HCT116 (cell line): ENCODE data around the gene ACMSD. TPM values are rescaled to one million over a fixed set of nuclear protein-coding genes. Genes with fewer than 3 reads are reported as not detected.

ENCODE experiments used
- ATAC-seq: fragments of 200-7000 bp; cut with Tn5 transposase; 2 replicates; pipeline ENCODE4 v1.9.1; 2020; ENCODE audit warnings: mild to moderate bottlenecking, moderate library complexity
- BruUV-seq: library from RNA; stranded (reverse); fragments of 400-500 nt; replicated peaks from 2 replicates; lab custom pipeline; 2021; lab: Mats Ljungman, UMichigan
- CTCF ChIA-PET: fragments of 300-600 bp; sonication (Branson Sonifier 250); formaldehyde crosslinking; loops from one replicate; lab custom pipeline; 2021; ENCODE audit warnings: antibody characterized with exemption; lab: Charles Lee
- POLR2A ChIA-PET: fragments of 300-600, 350-600 bp; sonication (Branson Sonifier 250); formaldehyde crosslinking; loops from one replicate; lab custom pipeline; 2021; ENCODE audit warnings: antibody characterized with exemption; lab: Charles Lee
- RAD21 ChIA-PET, 2 experiments: fragments of 300-600 bp; sonication (Branson Sonifier 250); formaldehyde crosslinking; loops; one replicate each; lab custom pipeline; 2023; ENCODE audit warnings: low total read pairs in 2 of 2; ENCODE audit not compliant: uncharacterized antibody in 2 of 2, unreplicated experiment in 2 of 2, low non-redundant PET in 1 of 2; lab: Charles Lee
- DNase-seq: peaks from one replicate; pipeline ENCODE4 v3.0.0-alpha.2; 2010; ENCODE audit warnings: low read depth, low spot score
- H2AFZ ChIP-seq: fragments of 200-600 bp; shearing (Covaris generic), sonication (generic); 2 replicates; pipeline ENCODE4 v1.6.1; 2017; ENCODE audit warnings: low read depth, mixed run types, mixed read lengths, antibody characterized with exemption, low read length; ENCODE audit not compliant: poor library complexity, severe bottlenecking
- H3K27ac ChIP-seq: 2 replicates; pipeline ENCODE4 v1.5.1; 2012; ENCODE audit warnings: low read depth, low read length
- H3K27me3 ChIP-seq: fragments of 200-600 bp; sonication (generic); 2 replicates; pipeline ENCODE4 v1.6.1; 2016; ENCODE audit warnings: mixed run types, low read length, mixed read lengths; ENCODE audit not compliant: insufficient read depth
- H3K36me3 ChIP-seq, 2 experiments: fragments of 200-500 bp in 1 of 2; fragments of 200-600 bp in 1 of 2; sonication (Bioruptor generic) in 1 of 2; sonication (generic) in 1 of 2; 2 replicates each; pipeline versions ENCODE4 v1.5.1 to v1.6.1; 2014 to 2016; ENCODE audit warnings: low read length in 2 of 2, inconsistent platforms in 1 of 2, mixed read lengths in 1 of 2, mixed run types in 1 of 2; ENCODE audit not compliant: insufficient read depth in 2 of 2, control insufficient read depth in 1 of 2
- H3K4me1 ChIP-seq, 2 experiments: fragments of 200-600 bp in 1 of 2; sonication (generic) in 1 of 2; 2 replicates each; pipeline versions ENCODE4 v1.5.1 to v1.6.1; 2012 to 2017; ENCODE audit warnings: low read length in 2 of 2, inconsistent platforms in 1 of 2, mild to moderate bottlenecking in 1 of 2, mixed read lengths in 1 of 2, mixed run types in 1 of 2, moderate library complexity in 1 of 2; ENCODE audit not compliant: insufficient read depth in 2 of 2, control insufficient read depth in 1 of 2
- H3K4me2 ChIP-seq: fragments of 200-600 bp; sonication (generic); 2 replicates; pipeline ENCODE4 v1.6.1; 2017; ENCODE audit warnings: mixed run types, low read length, mixed read lengths
- H3K4me3 ChIP-seq, 2 experiments: fragments of 200-600 bp in 1 of 2; sonication (generic) in 1 of 2; replicated peaks in 1 of 2; 2 replicates each; pipeline ENCODE4 v1.5.1; 2011 to 2016; ENCODE audit warnings: low read length in 2 of 2, control low read depth in 1 of 2, low read depth in 1 of 2, mild to moderate bottlenecking in 1 of 2, mixed read lengths in 1 of 2, mixed run types in 1 of 2
- H3K79me2 ChIP-seq: fragments of 200-600 bp; sonication (generic); 2 replicates; pipeline ENCODE4 v1.6.1; 2017; ENCODE audit warnings: mild to moderate bottlenecking, mixed run types, low read length, moderate library complexity, mixed read lengths; ENCODE audit not compliant: insufficient read depth
- H3K9ac ChIP-seq: fragments of 200-600 bp; sonication (generic); 2 replicates; pipeline ENCODE4 v1.6.1; 2016; ENCODE audit warnings: low read length, mixed read lengths
- H3K9me2 ChIP-seq: fragments of 200-600 bp; sonication (generic), shearing (Covaris generic); 2 replicates; pipeline ENCODE4 v1.6.1; 2017; ENCODE audit warnings: mixed run types, mild to moderate bottlenecking, moderate library complexity; ENCODE audit not compliant: insufficient read depth
- H3K9me3 ChIP-seq, 2 experiments: fragments of 200-500 bp in 1 of 2; fragments of 200-600 bp in 1 of 2; sonication (Bioruptor generic) in 1 of 2; sonication (generic) in 1 of 2; 2 replicates each; pipeline ENCODE4 v1.6.1; 2014 to 2017; ENCODE audit warnings: low read length in 2 of 2, mixed read lengths in 2 of 2, inconsistent platforms in 1 of 2, low read depth in 1 of 2, mild to moderate bottlenecking in 1 of 2, mixed run types in 1 of 2, moderate library complexity in 1 of 2; ENCODE audit not compliant: control insufficient read depth in 1 of 2, insufficient read depth in 1 of 2
- H4K20me1 ChIP-seq: fragments of 200-600 bp; sonication (generic), shearing (Covaris generic); 2 replicates; pipeline ENCODE4 v1.6.1; 2017; ENCODE audit warnings: mixed run types, mild to moderate bottlenecking, moderate library complexity; ENCODE audit not compliant: insufficient read depth
- ATF3 ChIP-seq: IDR thresholded peaks from 2 replicates; pipeline ENCODE4 v1.6.1; 2012
- CTCF ChIP-seq, 3 experiments: fragments of 200-600 bp in 1 of 3; sonication (generic) in 1 of 3; IDR thresholded peaks in 2 of 3; conservative IDR thresholded peaks in 1 of 3; 2 replicates each; pipeline ENCODE4 v1.5.1; 2012 to 2017; ENCODE audit warnings: low read depth in 2 of 3, low read length in 2 of 3, antibody characterized with exemption in 1 of 3, borderline replicate concordance in 1 of 3, control low read depth in 1 of 3, mild to moderate bottlenecking in 1 of 3, mixed read lengths in 1 of 3, mixed run types in 1 of 3, moderate library complexity in 1 of 3; ENCODE audit not compliant: insufficient read depth in 1 of 3
- ELF1 ChIP-seq: IDR thresholded peaks from 2 replicates; pipeline ENCODE4 v1.6.1; 2012; ENCODE audit warnings: low read depth, borderline replicate concordance
- EZH2 ChIP-seq: fragments of 200-600 bp; sonication (generic); IDR thresholded peaks from 2 replicates; pipeline ENCODE4 v1.6.1; 2017; ENCODE audit warnings: antibody characterized with exemption, mixed run types
- FOSL1 ChIP-seq: IDR thresholded peaks from 2 replicates; pipeline ENCODE4 v1.6.1; 2012; ENCODE audit warnings: low read depth
- POLR2A ChIP-seq: IDR thresholded peaks from 2 replicates; pipeline ENCODE4 v1.7.0; 2011; ENCODE audit warnings: borderline replicate concordance; ENCODE audit not compliant: insufficient read depth, insufficient read length; ENCODE audit errors: extremely low read depth
- REST ChIP-seq: IDR thresholded peaks from 2 replicates; pipeline ENCODE4 v1.6.1; 2012; ENCODE audit warnings: low read depth
- SRF ChIP-seq: IDR thresholded peaks from 2 replicates; pipeline ENCODE4 v1.6.1; 2012; ENCODE audit warnings: low read depth
- ZNF274 ChIP-seq: fragments of 200-500 bp; sonication (Bioruptor generic); IDR thresholded peaks from 2 replicates; pipeline ENCODE4 v1.6.1; 2014; ENCODE audit warnings: mild to moderate bottlenecking, low read depth, low read length, inconsistent platforms
- intact Hi-C: fragments of 100-400 bp; cut with micrococcal nuclease; formaldehyde crosslinking; loops from 2 replicates; pipeline ENCODE4 v1.10.0; 2022
- total RNA-seq: library from RNA; stranded (reverse); gene quantifications from one replicate; pipeline ENCODE4 v1.2.1, GENCODE V29; 2021; ENCODE audit not compliant: unreplicated experiment

Gene ACMSD
- total RNA-seq, 1 experiment from 2014 or later, result not detected

DNA sequence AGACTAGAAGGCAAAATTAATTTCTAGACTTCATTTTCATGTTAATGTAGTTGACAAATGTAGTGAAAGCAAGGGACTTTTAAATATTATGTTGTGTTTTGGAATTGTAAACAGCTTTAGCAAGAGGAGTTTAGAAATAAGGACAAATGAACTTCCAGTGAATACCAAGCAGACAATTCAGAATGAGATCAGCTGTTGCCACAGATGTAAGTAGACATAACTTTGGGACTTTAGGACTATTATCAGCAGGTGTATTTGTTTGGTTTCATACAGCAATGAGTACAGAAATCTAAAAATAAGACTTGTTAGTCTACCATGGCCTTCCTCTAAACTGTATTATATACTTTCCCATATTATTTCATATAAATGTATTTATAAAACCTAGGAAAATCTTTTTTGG is 46.0 kb downstream of the ACMSD start:
- H3K9me3 ChIP-seq, result no peaks in the 10 kb centered on the region
- H3K9me2 ChIP-seq, result no peaks in the 10 kb centered on the region
- H4K20me1 ChIP-seq, result no peaks in the 10 kb centered on the region
- ChIA-PET CTCF (no interaction called here), POLR2A (no interaction called here), RAD21 (no interaction called here)
- TF ChIP-seq ZNF274 (no peak), CTCF (IDR thresholded peaks at IDR 0.05 in 2 of 3, conservative IDR thresholded peaks at IDR 0.05 in 1 of 3; ENCODE audit: borderline replicate concordance in 1 of 3, insufficient read depth in 1 of 3, low read depth in 2 of 3, low read length in 2 of 3) (no peak), ELF1 (no peak)
- BruUV-seq, result no TSS peak
- H3K27ac ChIP-seq, result no peak overlapping the region
- no peak overlapping the region for H3K4me2 ChIP-seq
- DNase-seq (no peak), ATAC-seq (no peak)
- H3K36me3 ChIP-seq, result no peaks in the 10 kb centered on the region
- intact Hi-C loops, result no loop called here
- H3K4me3 ChIP-seq, result no peak overlapping the region
- no peak overlapping the region for H3K9ac ChIP-seq
- H2AFZ ChIP-seq, result no peak overlapping the region
- H3K27me3 ChIP-seq, result no peaks in the 10 kb centered on the region
- no peaks in the 10 kb centered on the region for H3K79me2 ChIP-seq
- no peaks in the 10 kb centered on the region for H3K4me1 ChIP-seq

DNA sequence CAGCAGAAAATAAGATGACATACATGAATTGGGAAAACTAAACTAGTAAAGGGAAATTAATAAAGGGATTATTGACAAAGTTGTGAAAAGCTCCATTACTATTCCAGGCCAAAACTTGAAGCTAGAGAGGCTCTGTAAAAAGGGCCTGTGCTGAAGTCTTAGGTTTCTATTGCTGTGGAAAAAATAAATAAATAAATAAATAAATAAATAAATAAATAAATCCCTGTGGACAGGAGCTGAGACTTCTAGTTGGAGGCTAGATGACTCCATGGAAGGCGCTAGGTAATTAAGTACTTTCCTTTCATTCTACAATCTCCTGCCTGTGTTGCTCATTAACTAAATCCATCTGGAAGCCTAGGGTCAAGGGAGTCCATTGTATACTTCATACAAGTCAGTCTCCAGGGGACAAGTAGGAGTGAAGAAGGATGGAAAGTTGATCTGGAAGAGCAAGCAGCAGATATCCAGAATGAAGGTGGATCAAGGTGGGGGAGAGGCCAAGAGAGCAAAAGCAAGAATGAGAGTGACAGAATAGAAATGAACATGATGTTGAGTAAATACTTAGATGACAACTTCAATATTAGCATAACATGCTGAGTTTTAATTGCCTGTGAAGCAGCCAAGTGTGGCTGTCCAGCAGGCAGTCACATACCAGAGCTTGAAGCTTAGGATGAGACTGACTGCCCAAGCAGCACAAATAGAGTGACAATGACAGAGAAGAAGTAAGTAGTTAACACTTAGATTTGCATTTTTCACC is 54.0 kb downstream of the ACMSD start:
- no peak for DNase-seq

More for the DNA sequence above, 54.0 kb downstream of the ACMSD start:
- BruUV-seq, result no TSS peak
- no peaks in the 10 kb centered on the region for H3K9me2 ChIP-seq
- no peaks in the 10 kb centered on the region for H3K27me3 ChIP-seq
- H3K4me1 ChIP-seq, result no peaks in the 10 kb centered on the region
- no peak overlapping the region for H3K9ac ChIP-seq
- no peak overlapping the region for H2AFZ ChIP-seq
- no peaks in the 10 kb centered on the region for H4K20me1 ChIP-seq
- ChIA-PET POLR2A (no interaction called here), RAD21 (no interaction called here), CTCF (no interaction called here)
- TF ChIP-seq FOSL1 (no peak), EZH2 (no peak), ZNF274 (no peak), REST (no peak), SRF (no peak), POLR2A (no peak), ATF3 (no peak), ELF1 (no peak)
- H3K9me3 ChIP-seq, result no peaks in the 10 kb centered on the region
- H3K36me3 ChIP-seq, result no peaks in the 10 kb centered on the region
- no peak overlapping the region for H3K27ac ChIP-seq
- H3K79me2 ChIP-seq, result no peaks in the 10 kb centered on the region
- no peak overlapping the region for H3K4me2 ChIP-seq
- intact Hi-C loops, result loop anchor here (10.0 kb wide), 1 partner anchor 1008 kb away; no protein-coding TSS in a partner anchor
- no peak for ATAC-seq
- H3K4me3 ChIP-seq, result no peak overlapping the region
